HFF-Myc (cell line): ENCODE measurements around the gene SCFD2.

Experiments
- DNase-seq: peaks from one replicate; pipeline ENCODE4 v3.0.0-alpha.2; 2011; ENCODE audit warnings: low read depth; ENCODE audit errors: extremely low read depth
- H3K4me3 ChIP-seq: replicated peaks from 2 replicates; pipeline ENCODE4 v1.5.1; 2011; ENCODE audit warnings: low read depth, mild to moderate bottlenecking, control low read depth, low read length
- TF ChIP-seq, protein P1 (sequence below): IDR thresholded peaks from 2 replicates; pipeline ENCODE4 v1.5.1; 2012; ENCODE audit warnings: mild to moderate bottlenecking, low read depth, low read length, control low read depth; ENCODE audit errors: missing control alignments

The SCFD2 gene

DNA sequence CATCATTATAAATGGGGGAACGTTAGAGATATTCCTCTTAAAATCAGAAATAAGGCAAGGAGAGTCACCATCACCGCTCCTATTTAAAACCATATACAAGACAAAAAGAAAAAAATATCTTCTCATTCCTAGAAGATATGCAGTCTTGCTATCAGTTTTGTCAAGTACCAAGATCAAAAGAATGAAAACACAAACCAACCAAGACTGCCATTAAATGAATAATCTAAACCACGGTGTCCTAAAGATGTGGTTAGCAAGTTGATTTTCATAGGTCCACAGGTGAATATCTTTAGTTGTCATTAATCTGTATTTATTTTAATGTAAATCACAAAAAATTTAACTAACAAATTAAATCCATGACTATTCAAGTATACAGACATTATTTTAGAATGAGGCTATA is 39.3 kb downstream of the SCFD2 start:
- H3K4me3 ChIP-seq, result no peak overlapping the region
- no peak for DNase-seq
- TF ChIP-seq, protein P1, sequence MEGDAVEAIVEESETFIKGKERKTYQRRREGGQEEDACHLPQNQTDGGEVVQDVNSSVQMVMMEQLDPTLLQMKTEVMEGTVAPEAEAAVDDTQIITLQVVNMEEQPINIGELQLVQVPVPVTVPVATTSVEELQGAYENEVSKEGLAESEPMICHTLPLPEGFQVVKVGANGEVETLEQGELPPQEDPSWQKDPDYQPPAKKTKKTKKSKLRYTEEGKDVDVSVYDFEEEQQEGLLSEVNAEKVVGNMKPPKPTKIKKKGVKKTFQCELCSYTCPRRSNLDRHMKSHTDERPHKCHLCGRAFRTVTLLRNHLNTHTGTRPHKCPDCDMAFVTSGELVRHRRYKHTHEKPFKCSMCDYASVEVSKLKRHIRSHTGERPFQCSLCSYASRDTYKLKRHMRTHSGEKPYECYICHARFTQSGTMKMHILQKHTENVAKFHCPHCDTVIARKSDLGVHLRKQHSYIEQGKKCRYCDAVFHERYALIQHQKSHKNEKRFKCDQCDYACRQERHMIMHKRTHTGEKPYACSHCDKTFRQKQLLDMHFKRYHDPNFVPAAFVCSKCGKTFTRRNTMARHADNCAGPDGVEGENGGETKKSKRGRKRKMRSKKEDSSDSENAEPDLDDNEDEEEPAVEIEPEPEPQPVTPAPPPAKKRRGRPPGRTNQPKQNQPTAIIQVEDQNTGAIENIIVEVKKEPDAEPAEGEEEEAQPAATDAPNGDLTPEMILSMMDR, result no peak

DNA sequence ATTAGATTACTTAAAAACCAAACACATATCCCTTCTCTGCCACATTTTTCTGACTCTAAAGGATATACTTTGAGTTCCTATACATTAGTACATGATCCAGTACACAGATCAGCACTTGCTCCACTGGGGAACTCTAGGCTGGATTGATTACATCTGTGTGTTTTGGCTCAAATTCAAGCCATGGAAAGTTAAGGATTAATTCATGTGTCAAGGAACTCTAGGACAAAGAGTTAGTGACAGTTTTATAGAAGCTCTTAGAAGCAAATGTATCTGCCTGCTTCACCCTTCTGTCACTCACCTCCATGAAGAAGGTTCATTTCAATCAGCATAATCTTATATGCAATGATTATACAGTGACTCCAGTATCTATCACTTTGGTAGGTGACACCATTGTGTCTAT is 43.2 kb downstream of the SCFD2 start:
- TF ChIP-seq, protein P1, result no peak
- DNase-seq, result no peak
- no peak overlapping the region for H3K4me3 ChIP-seq

DNA sequence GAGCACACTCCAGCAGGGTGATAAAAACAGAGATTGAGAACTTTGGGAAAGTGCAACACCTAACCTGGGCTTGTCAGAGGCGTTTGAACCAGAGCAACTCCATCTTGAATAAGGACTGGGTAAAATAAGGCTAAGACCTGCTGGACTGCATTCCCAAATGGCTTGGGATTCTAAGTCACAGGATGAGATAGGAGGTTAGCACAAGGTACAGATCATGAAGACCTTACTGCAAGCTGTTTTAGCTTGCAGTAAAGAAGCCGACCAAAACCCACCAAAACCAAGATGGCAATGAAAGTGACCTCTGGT is 43.9 kb downstream of the SCFD2 start:
- H3K4me3 ChIP-seq, result no peak overlapping the region
- no peak for DNase-seq
- TF ChIP-seq, protein P1, result no peak

DNA sequence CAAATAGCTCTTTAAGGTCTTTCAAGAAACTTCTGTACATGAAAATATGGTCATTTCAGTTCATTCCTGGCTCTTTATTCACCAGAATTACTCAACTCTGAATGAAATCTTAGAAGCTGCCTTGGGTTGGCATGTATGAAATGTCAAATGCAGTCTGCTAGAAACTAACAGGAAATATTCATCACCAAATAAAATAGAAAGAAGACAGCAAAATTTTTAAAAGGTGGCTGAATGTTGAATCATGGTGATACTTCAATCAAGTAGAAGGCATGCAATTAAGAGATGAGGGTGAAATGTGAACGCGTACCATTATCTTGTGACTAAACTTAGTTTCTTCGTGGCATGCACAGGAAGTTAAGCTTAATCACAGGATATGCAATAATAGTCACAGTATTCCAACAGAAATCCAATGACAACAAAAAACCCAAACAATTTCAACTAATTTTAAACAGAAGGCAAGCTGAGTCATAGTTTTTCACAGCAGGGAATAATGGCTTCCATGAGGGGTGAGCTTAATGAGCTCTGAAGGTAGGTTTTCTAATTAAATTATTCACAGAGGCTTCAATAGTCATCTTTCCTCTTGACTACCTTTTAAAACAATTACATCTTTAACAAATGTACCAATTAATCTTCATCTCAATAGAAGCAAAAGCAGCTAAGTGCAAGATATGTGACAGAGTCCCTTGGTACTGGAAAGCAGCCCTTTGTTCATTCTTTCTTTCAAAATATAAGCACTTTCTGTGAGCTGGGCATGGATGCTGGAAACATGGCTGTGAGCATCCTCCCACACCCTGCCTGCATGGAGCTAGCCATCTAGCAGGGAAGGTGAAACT is 44.5 kb downstream of the SCFD2 start:
- peak; percentile 89 for DNase-seq
- TF ChIP-seq, protein P1, result no peak
- no peak overlapping the region for H3K4me3 ChIP-seq

DNA sequence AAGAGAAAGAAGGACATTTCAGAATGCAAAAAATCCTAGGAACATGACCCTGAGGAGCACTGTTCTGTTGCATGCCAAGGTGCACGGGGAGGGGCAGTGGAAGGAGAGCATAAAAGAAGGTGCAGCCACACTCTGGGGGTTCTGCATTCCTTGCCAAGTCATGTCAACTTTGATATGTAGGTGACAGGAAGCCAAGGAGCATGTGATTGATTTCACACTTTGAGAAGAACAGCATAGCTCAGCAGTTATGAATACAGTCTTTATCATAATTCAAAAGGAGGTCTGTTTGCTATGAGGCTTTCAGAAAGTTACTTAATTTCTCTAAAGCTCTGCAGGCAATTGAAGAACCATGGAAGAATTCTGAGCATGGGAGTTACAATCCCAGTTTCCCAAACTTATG is 50.6 kb downstream of the SCFD2 start:
- no peak overlapping the region for H3K4me3 ChIP-seq

DNA sequence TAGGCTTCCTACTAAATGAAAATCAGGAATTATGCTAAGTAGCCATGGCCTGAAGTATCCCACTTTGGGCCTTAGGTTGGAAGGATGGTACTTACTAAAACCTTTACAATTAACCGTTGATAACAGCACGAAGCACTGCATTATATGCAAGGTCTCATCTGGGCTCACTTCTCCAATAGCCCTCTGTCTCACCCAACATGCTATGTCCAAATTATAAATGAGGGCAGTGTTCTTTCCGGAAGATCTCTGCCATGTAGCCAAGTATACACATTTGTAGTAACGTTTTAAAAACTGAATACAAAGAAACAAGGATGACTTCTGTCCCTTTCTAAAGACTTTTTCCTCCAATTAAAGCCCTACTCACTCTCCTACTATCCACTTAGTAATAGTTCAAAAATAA is 51.6 kb downstream of the SCFD2 start:
- no peak overlapping the region for H3K4me3 ChIP-seq
- TF ChIP-seq, protein P1, result no peak
- no peak for DNase-seq

More for the DNA sequence above, 50.6 kb downstream of the SCFD2 start:
- no peak for DNase-seq
- TF ChIP-seq, protein P1, result no peak

DNA sequence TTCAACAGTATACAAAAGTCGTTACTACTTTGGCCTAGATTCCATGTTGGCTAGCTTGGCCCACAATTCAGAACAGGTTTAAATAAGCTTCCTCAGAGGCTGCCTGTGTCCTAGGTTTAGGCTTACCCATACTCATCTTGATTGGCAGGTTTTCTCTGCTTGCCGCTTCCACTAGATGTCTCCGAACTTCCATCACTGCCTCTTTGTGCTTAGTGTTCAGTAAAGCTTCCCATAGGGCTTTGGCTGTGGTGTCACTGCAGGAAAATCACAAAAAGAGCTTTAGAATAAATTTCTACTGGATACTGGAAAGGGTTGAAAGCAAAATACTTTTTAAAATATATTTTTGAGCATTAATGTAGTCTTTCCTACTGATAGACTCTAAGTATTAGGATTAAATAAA is 52.4 kb downstream of the SCFD2 start:
- TF ChIP-seq, protein P1, result no peak
- H3K4me3 ChIP-seq, result no peak overlapping the region
- no peak for DNase-seq
